ENCODE measurements around the gene PCDH9.

- TF ChIP-seq CTCF (IDR thresholded peaks at IDR 0.05) (no peak), POLR2A (IDR thresholded peaks at IDR 0.05) (no peak)
Observed at GRCh38 chr13:66659286-66659685, 570.9 kb downstream of the PCDH9 start.

All from thyroid gland (tissue), 4 donors.